GM12873 (cell line): Measurements from ENCODE around the gene FNIP2.
A peak's percentile ranks its signal among the peaks of the same experiment; 100 is the strongest.

Experiments used
- CTCF ChIP-seq: IDR thresholded peaks from 2 replicates; pipeline ENCODE4 v1.5.1; 2012; ENCODE audit warnings: low read depth, mild to moderate bottlenecking, moderate library complexity, low read length, control low read depth; ENCODE audit not compliant: insufficient read depth; ENCODE audit errors: missing control alignments

Gene FNIP2

GRCh38 chr4:158854236-158854635, 85.4 kb downstream of the FNIP2 start:
- TF ChIP-seq CTCF: no peak

- TF ChIP-seq CTCF: peak; percentile 52
Measured at GRCh38 chr4:158856852-158857251, 88.0 kb downstream of the FNIP2 start.

- no peak for TF ChIP-seq CTCF
Measured at GRCh38 chr4:158857951-158858350, 89.1 kb downstream of the FNIP2 start.

GRCh38 chr4:158858410-158859199, 89.8 kb downstream of the FNIP2 start:
- TF ChIP-seq CTCF: no peak

GRCh38 chr4:158859661-158860060, 90.8 kb downstream of the FNIP2 start:
- TF ChIP-seq CTCF: no peak

GRCh38 chr4:158860856-158861255, 92.0 kb downstream of the FNIP2 start:
- TF ChIP-seq CTCF: no peak

- TF ChIP-seq CTCF: no peak
Measured at GRCh38 chr4:158861281-158861680, 92.5 kb downstream of the FNIP2 start.

- TF ChIP-seq CTCF: peak; percentile 43
Measured at GRCh38 chr4:158861766-158862165, 92.9 kb downstream of the FNIP2 start.
